ENCODE results near the gene PDE4D.

- TF ChIP-seq EZH2 (IDR thresholded peaks at IDR 0.05) (no peak), CTCF (IDR thresholded peaks at IDR 0.05) (no peak), EZH2phosphoT487 (IDR thresholded peaks at IDR 0.05) (no peak)
These were observed 465.1 kb downstream of the PDE4D start for GRCh38 chr5:59428391-59428790.

Measured in neural progenitor cell (in vitro differentiated cells).